Eye (tissue), 1 donor: Measurements from ENCODE around the gene C4orf36.

Experiments used
- DNase-seq: peaks from one replicate; pipeline ENCODE4 v3.0.0-alpha.2; 2015

The C4orf36 gene

GRCh38 chr4:86891762-86892635 is at the start of gene C4orf36:
C4orf36 (minus strand) TSS chr4:86892422; CDS start chr4:86891520, 902 bp downstream.
- DNase-seq, result peak; percentile 93

GRCh38 chr4:86940920-86941460 is 48.8 kb upstream of the C4orf36 start:
- no peak for DNase-seq

- no peak for DNase-seq
Observed at GRCh38 chr4:86939729-86940575, 47.7 kb upstream of the C4orf36 start.

- no peak for DNase-seq
Observed at GRCh38 chr4:86938771-86939520, 46.7 kb upstream of the C4orf36 start.

GRCh38 chr4:86935853-86936733 is 43.9 kb upstream of the C4orf36 start:
- peak; percentile 16 for DNase-seq

- no peak for DNase-seq
Observed at GRCh38 chr4:86935566-86935852, 43.3 kb upstream of the C4orf36 start.

- DNase-seq, result peak; percentile 94
Observed at GRCh38 chr4:86934771-86935565, 42.7 kb upstream of the C4orf36 start, which contains the start of gene AFF1. AFF1 (plus strand) TSS chr4:86935011; CDS start chr4:86948534, 13,523 bp downstream.

- no peak for DNase-seq
Observed at GRCh38 chr4:86934147-86934770, 42.0 kb upstream of the C4orf36 start.

GRCh38 chr4:86928400-86929255 is 36.4 kb upstream of the C4orf36 start:
- DNase-seq, result no peak

- DNase-seq, result no peak
Observed at GRCh38 chr4:86927843-86928395, 35.7 kb upstream of the C4orf36 start.

- DNase-seq, result no peak
Observed at GRCh38 chr4:86926435-86927086, 34.3 kb upstream of the C4orf36 start.

- DNase-seq, result no peak
Observed at GRCh38 chr4:86924811-86925210, 32.6 kb upstream of the C4orf36 start.

- no peak for DNase-seq
Observed at GRCh38 chr4:86921608-86922252, 29.5 kb upstream of the C4orf36 start.

- DNase-seq, result no peak
Observed at GRCh38 chr4:86919561-86920223, 27.5 kb upstream of the C4orf36 start.

- no peak for DNase-seq
Observed at GRCh38 chr4:86918539-86919072, 26.4 kb upstream of the C4orf36 start.

- no peak for DNase-seq
Observed at GRCh38 chr4:86917212-86918039, 25.2 kb upstream of the C4orf36 start.
